ENCODE results near the gene NDUFC2. TPM values are rescaled to one million over a fixed set of nuclear protein-coding genes. Genes with fewer than 3 reads are reported as not detected.

NDUFC2 gene
- total and polyA plus RNA-seq, 2 of the 13 experiments (the other 11 are each of a cell fraction or from before 2014, with no cell fraction given): 256 to 363 TPM

DNA sequence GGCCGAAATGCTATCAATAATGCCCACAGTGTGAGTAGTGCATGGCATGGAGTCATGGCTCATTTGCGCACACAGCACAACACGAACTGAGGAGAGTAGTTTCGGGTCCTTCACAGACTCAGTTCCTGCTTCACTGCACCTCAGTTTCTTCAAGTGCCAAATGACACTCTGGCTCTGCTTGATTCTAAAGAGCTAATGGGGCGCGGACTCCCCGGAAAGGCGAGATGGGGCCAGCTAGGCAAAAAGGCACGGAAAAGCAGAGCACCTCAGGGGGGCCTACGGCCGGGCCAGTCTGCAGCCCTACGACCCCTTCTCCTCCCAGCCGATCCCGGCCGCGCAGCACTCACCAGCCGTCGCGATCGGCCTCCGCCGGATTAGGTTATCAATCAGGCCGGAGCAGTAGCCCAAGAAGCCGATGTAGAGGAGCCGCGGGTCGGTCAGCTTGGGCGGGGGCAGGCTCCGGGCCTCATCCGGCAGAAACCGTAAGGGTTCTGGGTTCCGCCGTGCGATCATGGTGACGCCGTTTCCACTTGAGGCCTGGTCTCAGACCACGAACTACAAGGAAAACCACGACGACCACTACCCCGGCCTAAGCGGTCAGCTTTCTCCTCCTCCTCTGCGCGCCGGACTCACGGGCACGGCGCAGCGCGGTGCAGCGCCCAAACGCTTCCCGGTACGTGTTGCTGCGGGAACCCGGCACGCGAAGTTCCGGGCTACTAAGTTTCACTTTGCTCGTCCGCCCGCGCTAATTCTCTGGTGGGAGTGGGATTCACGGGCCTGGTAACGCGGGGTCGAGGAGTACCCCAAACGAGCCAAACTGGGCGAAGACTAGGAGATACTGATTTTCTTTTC, at the start of gene NDUFC2 (continued):
- TF ChIP-seq DNMT3B (CRISPR knock-in tag; conservative IDR thresholded peaks at IDR 0.05) (peak; percentile 88), REPIN1 (CRISPR knock-in tag; IDR thresholded peaks at IDR 0.05; ENCODE audit: borderline replicate concordance, low read depth) (peak; percentile 97), EZH2 (conservative IDR thresholded peaks at IDR 0.05; ENCODE audit: low read depth, low read length) (no peak), KLF6 (CRISPR knock-in tag; IDR thresholded peaks at IDR 0.05) (peak; percentile 87; the same call in 1 of the 2 replicates), PHF8 (CRISPR knock-in tag; IDR thresholded peaks at IDR 0.05) (peak; percentile 97), REXO4 (CRISPR knock-in tag; IDR thresholded peaks at IDR 0.05; ENCODE audit: borderline replicate concordance) (0 out of 2 replicates have a peak, but pooled peaks have one; percentile 22), PRPF4 (IDR thresholded peaks at IDR 0.05; ENCODE audit: low read depth, low read length, poor library complexity, severe bottlenecking) (no peak), ZNF205 (CRISPR knock-in tag; IDR thresholded peaks at IDR 0.05) (peak; percentile 85; the same call in 1 of the 2 replicates), ZNF256 (CRISPR knock-in tag; conservative IDR thresholded peaks at IDR 0.05) (peak; percentile 63; the same call in 1 of the 2 replicates), TCF7 (IDR thresholded peaks at IDR 0.05; ENCODE audit: low read depth) (no peak), ZSCAN30 (CRISPR knock-in tag; IDR thresholded peaks at IDR 0.05) (0 out of 2 replicates have a peak, but pooled peaks have one; percentile 55), DR1 (CRISPR knock-in tag; IDR thresholded peaks at IDR 0.05) (peak; percentile 82), PAX8 (CRISPR knock-in tag; IDR thresholded peaks at IDR 0.05; ENCODE audit: borderline replicate concordance) (peak; percentile 90; the same call in 1 of the 2 replicates)
- TF ChIP-seq, protein P1, sequence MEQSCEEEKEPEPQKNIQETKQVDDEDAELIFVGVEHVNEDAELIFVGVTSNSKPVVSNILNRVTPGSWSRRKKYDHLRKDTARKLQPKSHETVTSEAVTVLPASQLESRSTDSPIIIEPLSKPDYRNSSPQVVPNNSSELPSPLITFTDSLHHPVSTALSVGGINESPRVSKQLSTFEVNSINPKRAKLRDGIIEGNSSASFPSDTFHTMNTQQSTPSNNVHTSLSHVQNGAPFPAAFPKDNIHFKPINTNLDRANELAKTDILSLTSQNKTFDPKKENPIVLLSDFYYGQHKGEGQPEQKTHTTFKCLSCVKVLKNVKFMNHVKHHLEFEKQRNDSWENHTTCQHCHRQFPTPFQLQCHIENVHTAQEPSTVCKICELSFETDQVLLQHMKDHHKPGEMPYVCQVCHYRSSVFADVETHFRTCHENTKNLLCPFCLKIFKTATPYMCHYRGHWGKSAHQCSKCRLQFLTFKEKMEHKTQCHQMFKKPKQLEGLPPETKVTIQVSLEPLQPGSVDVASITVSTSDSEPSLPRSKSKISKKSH (CRISPR knock-in tag; IDR thresholded peaks at IDR 0.05; ENCODE audit: borderline replicate concordance): peak; percentile 98
- TF ChIP-seq, protein P2, sequence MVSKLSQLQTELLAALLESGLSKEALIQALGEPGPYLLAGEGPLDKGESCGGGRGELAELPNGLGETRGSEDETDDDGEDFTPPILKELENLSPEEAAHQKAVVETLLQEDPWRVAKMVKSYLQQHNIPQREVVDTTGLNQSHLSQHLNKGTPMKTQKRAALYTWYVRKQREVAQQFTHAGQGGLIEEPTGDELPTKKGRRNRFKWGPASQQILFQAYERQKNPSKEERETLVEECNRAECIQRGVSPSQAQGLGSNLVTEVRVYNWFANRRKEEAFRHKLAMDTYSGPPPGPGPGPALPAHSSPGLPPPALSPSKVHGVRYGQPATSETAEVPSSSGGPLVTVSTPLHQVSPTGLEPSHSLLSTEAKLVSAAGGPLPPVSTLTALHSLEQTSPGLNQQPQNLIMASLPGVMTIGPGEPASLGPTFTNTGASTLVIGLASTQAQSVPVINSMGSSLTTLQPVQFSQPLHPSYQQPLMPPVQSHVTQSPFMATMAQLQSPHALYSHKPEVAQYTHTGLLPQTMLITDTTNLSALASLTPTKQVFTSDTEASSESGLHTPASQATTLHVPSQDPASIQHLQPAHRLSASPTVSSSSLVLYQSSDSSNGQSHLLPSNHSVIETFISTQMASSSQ (IDR thresholded peaks at IDR 0.05; ENCODE audit: low read depth): no peak
- TF ChIP-seq, protein P2 (CRISPR knock-in tag; IDR thresholded peaks at IDR 0.05; ENCODE audit: borderline replicate concordance): peak; percentile 74
- TF ChIP-seq, protein P3, sequence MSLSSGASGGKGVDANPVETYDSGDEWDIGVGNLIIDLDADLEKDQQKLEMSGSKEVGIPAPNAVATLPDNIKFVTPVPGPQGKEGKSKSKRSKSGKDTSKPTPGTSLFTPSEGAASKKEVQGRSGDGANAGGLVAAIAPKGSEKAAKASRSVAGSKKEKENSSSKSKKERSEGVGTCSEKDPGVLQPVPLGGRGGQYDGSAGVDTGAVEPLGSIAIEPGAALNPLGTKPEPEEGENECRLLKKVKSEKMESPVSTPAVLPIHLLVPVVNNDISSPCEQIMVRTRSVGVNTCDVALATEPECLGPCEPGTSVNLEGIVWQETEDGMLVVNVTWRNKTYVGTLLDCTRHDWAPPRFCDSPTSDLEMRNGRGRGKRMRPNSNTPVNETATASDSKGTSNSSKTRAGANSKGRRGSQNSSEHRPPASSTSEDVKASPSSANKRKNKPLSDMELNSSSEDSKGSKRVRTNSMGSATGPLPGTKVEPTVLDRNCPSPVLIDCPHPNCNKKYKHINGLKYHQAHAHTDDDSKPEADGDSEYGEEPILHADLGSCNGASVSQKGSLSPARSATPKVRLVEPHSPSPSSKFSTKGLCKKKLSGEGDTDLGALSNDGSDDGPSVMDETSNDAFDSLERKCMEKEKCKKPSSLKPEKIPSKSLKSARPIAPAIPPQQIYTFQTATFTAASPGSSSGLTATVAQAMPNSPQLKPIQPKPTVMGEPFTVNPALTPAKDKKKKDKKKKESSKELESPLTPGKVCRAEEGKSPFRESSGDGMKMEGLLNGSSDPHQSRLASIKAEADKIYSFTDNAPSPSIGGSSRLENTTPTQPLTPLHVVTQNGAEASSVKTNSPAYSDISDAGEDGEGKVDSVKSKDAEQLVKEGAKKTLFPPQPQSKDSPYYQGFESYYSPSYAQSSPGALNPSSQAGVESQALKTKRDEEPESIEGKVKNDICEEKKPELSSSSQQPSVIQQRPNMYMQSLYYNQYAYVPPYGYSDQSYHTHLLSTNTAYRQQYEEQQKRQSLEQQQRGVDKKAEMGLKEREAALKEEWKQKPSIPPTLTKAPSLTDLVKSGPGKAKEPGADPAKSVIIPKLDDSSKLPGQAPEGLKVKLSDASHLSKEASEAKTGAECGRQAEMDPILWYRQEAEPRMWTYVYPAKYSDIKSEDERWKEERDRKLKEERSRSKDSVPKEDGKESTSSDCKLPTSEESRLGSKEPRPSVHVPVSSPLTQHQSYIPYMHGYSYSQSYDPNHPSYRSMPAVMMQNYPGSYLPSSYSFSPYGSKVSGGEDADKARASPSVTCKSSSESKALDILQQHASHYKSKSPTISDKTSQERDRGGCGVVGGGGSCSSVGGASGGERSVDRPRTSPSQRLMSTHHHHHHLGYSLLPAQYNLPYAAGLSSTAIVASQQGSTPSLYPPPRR (CRISPR knock-in tag; IDR thresholded peaks at IDR 0.05; ENCODE audit: borderline replicate concordance): peak; percentile 87
- TF ChIP-seq, protein P4, sequence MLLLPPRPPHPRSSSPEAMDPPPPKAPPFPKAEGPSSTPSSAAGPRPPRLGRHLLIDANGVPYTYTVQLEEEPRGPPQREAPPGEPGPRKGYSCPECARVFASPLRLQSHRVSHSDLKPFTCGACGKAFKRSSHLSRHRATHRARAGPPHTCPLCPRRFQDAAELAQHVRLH (CRISPR knock-in tag; IDR thresholded peaks at IDR 0.05; ENCODE audit: borderline replicate concordance, low read depth): peak; percentile 95
